GM21515 (cell line): ENCODE data around the gene ATXN3.
"Not testable (repeated sequence)": the region's sequence is repeated elsewhere in the genome, so short reads cannot be mapped to it uniquely, and the experiment has no call there.

Experiments used
- ATAC-seq: cut with Tn5 transposase; IDR thresholded peaks from one replicate; pipeline ENCODE4 v1.9.1; 2021; ENCODE audit not compliant: unreplicated experiment

Gene ATXN3

DNA sequence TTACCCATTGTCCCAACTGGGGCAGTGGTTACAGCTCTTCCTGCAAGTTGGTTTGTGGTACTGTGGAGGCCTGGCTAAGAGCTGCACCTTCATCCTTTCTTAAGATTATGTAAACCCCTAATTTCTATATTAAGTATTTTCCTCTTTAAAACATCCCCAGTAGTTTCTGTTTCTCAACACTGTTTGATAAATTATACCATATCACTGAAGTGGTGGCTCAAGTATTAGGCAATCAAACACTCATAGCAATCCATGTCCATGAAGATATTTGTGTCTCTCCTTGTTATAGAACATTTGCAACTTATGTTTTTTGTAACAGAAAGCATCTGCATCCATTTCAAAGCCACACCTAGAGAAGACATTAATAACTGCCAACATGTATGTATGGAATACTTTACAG lies 31.8 kb downstream of the ATXN3 start:
- ATAC-seq, result no peak

DNA sequence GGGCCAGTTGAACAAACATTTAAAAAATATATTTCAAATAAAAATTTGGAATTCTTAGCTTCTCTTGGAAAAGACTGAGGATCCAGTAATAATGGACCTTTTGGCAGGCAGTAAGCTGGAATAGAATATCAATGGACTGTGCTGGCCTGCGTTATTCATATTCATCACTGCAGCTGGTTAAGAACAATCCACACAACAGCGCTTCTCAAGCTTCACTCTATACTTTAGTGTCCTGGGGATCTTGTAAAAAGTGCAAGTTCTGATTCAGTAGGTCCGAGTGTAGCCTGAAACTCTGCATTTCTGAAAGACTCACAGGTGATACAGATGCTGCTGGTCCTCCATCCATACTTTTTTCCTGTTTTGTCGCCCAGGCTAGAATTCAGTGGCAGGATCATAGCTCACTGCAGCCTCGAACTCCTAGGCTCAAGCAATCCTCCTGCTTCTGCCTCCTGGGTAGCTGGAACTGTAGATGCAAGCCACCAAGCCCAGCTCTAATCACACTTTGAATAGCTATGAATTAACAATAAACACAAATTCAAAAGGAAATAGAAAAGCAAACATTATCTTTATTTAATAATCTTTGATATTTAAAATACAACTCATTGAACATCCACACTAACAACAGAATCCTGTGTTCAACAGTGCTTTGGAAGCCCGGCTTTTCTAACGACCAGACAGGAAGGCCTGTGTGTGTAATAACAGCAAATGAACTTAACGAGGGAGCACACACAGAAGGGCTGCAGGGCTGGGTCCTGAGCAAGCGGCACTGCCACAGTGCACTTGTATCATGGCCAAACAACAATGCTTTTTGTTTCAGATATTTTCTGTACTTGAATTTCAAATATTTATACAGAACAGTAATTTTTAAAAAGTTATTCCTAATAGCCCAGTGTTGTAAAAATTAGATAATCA lies 48.1 kb downstream of the ATXN3 start:
- no peak for ATAC-seq

DNA sequence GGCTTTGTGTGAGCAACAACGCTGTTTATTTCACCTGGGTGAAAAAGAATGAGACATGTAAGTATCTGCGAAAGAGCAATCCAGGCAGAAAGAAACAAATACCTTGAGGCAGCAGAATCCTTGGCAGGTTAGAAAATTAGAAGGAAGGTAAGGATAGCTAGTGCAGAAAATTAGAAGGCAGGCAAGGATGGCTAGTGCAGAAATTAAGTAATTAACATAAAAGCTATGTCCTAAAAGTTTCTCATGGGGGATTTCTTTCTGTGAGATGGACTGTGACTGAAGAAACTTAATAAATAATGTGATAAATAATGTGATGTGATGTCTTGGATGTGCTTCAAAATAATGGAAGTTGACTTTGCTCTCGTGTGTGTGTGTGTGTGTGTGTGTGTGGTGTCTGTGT lies 56.6 kb downstream of the ATXN3 start:
- no peak for ATAC-seq

DNA sequence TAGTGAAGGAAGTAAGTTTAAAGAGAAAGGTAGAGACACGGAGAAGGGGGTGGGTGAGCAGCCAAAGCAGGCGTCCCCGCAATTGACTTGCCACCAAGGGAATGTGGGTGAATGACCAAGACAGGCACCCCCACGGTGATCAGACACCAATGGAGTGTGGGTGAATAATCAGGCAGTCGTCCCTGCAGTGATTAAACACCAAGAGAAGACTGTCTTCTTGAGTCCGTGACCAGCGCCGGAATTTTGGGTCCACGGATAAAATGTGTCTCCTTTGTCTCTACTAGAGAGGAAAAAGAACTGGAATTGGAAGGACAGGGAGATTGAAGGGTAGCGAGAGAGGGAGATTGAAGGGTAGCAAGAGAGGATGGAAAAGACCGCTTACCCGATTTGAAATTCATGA lies 57.2 kb downstream of the ATXN3 start:
- not testable (repeated sequence) for ATAC-seq

DNA sequence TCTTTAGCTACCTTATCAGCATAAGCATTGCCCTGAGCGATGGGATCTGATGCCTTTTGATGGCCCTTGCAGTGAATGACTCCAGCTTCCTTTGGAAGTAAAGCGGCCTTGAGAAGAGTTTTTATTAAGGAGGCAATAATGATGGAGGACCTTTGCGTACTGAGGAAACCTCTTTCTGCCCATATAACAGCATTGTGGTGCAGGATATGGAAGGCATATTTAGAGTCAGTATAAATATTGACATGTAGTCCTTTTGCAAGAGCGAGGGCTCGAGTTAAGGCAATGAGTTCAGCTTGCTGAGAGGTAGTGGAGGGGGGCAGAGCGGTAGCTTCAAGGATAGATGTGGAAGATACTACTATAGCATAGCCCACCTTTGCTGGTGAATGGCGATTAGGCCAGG lies 60.5 kb downstream of the ATXN3 start:
- ATAC-seq, result not testable (repeated sequence)

DNA sequence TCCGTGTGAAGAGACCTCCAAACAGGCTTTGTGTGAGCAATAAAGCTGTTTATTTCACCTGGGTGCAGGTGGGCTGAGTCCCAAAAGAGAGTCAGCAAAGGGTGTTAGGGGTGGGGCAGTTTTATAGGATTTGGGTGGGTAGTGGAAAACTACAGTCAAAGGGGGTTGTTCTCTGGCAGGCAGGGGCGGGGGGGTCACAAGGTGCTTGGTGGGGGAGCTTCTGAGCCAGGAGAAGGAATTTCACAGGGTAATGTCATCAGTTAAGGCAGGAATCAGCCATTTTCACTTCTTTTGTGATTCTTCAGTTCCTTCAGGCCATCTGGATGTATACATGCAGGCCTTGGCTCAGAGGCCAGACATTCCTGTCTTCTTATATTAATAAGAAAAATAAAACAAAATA lies 64.6 kb downstream of the ATXN3 start:
- ATAC-seq, result not testable (repeated sequence)

DNA sequence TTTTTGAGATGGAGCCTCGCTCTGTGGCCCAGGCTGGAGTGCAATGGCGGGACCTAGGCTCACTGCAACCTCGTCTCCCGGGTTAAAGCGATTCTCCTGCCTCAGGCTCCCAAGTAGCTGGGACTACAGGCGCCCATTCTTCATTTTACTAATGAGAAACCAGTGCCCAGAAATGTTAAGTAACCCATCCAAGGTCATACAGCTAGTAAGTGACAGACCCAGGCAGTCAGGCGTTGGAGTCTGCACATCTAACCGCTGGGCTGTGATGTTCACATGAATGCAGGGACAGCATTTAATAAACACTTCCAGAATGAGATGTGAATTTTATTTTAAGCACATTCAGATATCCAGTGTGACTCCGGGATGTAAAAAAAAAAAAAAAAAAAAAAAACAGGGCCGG lies 65.2 kb downstream of the ATXN3 start:
- no peak for ATAC-seq

DNA sequence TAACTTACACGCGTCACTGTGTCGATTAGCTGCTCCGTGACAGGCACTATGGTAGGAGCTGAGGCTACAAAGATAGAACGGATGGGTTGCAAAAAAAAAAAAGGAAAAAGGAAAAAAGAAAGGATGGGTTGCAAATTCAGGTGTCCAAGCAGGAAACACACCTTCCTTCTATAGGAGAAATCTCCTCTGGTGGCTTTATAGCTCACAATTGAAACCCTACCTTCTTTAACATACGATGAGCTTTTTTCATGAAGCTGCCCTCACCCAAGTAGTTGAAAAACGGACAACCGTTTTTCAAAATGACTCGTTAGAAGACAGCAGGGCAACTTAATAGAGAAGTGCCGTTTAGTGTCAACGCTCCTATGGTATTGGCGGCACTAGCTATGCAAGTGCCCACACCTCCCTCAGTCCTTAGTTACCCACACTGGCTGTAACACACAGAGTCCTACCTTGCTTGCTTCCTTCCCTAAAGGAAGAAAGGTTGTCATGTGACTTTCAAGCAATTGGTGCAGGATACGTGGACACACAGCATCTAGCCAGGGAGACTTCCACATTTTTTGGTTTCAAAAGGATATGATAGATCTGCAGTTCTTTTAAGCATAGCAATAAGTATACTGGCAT lies 65.8 kb downstream of the ATXN3 start:
- peak; percentile 17 for ATAC-seq

DNA sequence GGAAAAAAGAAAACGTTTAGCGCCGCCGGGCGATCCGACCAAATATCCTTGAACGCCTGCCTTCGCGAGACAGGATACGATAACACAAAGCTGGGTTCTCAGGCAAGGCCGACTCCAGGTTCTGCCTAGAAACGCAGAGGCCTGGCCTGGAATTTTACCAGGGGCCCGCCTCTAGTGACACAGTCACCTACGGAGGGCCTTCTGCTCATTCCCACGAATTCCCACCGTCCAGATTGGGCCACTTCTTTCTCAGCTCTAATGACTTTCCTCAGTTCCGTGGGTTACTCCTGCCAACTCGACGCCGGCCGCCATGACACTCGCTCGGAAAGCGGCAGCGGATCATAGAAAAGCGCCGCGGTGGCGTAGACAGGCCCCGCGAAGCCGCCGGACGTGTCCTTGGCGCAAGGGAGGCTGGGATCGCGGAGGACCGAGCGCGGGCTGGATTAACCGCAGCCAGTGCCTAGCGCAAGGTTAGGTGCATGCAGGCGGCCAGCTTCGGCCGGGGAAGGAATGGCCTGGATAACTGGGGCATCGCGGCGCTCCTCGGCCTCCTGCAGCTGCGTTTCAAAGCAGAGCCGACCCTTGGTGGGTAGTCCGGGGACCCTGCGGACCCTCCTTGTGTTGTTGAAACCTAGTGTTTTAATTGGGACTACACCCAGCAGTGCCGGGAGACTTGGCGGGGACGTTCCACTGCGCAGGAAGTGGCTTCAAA lies 66.5 kb downstream of the ATXN3 start, which contains the start of gene TRIP11:
Gene TRIP11 (minus strand): TSS at position 341 of the 712 bp plus-strand sequence. CDS start 374 bp downstream, outside the sequence.
- ATAC-seq, result peak; percentile 98

DNA sequence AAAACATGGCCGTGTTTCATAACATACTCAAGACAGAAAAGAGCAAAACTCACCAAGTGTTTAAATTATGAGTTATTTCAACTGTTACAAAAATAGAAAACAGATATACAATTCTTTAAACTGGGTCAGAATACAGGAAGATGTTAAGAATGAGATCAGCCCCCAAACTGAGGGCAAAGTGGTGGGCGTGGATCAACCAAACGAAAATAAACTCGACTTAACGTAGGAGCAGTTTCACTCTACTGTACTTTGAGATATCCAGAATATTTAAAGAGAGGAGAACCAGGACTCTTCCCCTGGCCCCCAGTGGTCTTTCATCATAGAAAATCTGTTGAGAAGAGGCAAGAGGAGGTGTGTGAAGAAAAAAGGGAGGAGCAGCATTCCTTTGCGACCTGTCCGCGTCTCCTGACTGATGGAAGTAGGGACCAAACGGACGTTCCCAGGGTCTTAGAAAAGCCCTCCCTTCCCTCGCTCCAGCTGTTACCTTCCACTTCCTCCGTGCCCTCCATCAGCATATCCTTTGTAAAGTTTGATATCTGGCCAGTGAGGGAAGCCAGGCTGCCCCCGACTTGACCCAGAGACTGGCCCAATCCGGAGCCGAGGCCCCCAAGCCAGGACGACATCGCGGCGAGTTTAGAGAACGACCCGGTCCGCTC lies 67.2 kb downstream of the ATXN3 start:
- peak; percentile 13 for ATAC-seq

DNA sequence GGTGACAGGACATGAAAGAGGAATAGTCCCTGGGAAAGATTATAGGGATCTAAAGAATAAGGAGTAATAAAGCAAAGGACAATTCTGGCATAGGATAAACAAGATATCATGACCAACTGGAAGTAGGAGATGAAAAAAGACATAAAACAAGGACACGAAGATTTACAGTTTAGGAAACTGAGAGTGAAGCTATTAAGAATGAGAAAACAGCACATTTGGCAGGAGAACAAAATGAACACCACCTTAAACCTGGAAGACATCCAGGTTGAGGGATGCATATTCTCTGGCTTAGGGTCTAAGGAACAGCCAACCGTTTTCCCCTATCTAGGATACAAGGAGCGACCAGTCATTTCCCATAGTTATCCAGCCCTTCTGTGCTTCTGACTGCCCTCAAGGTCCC lies 68.4 kb downstream of the ATXN3 start:
- no peak for ATAC-seq

DNA sequence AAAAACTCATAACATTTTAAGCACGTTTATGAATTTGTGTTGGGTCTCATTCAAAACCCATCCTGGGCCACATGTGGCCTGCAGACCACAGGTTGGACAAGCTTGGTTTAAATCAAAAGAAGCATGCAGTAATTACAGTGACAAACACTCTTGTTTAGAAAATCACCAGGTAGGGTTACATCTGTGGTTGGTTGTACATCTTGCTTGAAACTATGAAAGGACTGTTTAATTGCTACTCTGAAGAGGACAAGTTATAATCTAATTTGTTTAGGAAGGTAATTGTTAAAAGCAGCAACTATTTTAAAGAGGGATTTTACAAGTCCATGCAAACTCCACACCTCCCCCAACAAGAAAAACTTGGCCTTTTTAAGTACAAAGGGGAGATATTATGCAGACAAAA lies 70.5 kb downstream of the ATXN3 start:
- no peak for ATAC-seq

DNA sequence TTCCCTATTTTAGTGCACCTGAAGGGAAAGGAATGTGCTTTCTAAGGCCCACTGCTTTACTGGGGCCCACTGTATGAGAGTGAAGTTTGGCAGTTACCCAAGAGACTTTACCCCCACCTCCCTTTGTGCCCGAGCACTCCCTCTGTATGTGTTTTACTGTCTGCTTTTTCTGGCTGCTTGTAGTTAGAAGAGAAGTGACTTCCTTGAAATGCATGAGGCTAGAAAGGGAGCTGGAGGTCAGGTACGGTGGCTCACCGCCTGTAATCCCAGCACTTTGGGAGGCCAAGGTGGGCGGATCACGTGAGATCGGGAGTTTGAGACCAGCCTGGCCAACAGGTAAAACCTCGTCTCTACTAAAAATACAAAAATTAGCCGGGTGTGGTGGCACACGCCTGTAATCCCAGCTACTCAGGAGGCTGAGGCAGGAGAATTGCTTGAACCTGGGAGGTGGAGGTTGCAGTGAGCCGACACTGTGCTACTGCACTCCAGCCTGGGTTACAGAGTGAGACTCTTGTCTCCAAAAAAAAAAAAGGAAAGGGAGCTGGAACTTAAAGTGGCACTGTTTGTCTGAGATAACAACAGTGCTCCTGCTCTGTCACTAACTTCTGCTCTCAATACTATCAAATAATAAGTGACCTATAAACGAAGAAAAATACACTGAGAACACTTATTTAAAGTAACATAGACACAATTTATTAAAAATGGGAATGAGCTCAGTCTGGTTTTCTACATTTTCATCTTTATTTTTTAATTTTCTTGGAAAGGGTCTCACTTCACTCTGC lies 72.3 kb downstream of the ATXN3 start:
- ATAC-seq, result no peak

DNA sequence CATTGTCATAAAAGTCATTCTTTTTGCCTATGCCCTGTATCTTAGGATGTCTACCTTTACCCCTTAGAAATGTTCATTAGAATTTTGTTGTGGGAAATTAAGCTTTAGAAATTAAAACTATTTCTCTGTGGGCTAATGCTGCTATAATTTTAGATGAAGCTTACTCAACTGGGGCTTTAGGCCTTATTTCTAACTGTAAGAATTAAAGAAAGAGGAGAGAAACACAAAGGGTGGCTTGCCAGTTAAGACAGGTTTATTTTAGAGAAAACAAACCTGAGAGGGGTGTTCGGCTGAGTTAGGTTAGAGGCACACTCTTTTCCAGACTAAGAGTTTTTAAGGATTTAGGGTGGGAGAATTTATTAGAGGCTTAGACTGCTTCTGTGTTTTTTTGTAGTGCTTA lies 72.9 kb downstream of the ATXN3 start:
- no peak for ATAC-seq

DNA sequence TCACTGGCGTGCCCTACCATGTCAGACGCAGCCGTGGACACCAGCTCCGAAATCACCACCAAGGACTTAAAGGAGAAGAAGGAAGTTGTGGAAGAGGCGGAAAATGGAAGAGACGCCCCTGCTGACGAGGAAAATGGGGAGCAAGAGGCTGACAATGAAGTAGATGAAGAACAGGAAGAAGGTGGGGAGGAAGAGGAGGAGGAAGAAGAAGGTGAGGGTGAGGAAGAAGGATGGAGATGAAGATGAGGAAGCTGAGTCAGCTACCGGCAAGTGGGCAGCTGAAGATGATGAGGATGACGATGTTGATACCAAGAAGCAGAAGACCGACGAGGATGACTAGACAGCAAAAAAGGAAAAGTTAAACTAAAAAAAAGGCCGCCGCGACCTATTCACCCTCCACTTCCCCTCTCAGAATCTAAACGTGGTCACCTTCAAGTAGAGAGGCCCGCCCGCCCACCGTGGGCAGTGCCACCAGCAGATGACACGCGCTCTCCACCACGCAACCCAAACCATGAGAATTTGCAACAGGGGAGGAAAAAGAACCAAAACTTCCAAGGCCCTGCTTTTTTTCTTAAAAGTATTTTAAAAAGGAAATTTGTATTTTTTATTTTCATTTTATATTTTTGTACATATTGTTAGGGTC lies 79.7 kb downstream of the ATXN3 start:
- ATAC-seq, result no peak

DNA sequence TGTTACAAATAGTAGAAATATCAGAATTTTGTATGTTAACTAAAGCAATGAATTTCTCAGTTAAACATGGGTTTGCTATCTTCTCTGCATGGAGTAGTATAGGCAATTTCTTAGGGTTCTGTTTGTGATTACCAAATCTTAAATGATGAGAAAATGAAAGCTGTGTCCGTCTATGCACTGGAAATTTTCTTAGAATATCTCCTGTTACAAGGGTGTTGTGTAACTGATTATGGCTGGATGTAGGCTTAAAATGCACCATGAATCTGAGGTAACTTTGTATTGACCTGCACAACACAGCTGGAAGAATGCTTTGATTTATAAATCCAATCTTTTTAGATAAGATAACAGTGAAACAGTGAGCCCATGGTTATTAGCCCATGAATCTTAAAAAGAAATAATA lies 84.3 kb downstream of the ATXN3 start:
- no peak for ATAC-seq

DNA sequence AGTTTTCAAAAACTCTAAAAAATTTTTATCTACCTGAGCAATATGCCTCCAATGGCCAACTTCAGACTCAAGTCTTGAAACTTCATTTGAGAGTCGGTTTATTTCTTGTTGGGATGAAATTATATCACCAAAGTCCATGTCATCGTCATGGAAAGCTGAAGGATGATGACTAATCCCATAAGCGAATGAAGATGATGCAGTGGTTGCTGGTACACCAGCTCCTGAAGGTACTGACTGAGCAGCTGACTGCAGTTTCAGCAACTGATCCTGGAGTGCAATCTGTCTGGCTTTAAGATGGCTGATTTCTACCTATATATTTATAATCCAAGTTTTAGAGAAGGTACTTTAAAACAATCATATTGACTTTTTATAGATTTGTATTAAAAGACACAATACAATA lies 84.9 kb downstream of the ATXN3 start:
- ATAC-seq, result no peak

DNA sequence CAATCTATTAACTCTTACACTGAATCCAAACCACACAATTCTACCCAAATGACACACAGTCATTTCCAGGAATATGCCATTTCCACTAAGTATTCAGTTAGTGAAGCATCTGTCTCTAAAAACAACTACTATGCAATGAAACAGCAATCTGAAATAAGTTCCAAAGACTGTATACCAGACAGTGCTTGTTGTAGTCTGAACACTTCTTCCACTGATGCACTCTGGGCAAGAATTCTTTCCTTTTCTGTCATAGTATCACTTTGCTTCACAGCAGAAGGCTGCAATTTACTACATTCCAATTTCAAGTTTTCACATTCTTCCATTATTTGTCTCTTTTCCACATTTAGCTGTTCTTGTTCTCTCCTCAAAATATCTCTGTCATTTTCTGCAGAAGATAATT lies 92.3 kb downstream of the ATXN3 start:
- no peak for ATAC-seq

DNA sequence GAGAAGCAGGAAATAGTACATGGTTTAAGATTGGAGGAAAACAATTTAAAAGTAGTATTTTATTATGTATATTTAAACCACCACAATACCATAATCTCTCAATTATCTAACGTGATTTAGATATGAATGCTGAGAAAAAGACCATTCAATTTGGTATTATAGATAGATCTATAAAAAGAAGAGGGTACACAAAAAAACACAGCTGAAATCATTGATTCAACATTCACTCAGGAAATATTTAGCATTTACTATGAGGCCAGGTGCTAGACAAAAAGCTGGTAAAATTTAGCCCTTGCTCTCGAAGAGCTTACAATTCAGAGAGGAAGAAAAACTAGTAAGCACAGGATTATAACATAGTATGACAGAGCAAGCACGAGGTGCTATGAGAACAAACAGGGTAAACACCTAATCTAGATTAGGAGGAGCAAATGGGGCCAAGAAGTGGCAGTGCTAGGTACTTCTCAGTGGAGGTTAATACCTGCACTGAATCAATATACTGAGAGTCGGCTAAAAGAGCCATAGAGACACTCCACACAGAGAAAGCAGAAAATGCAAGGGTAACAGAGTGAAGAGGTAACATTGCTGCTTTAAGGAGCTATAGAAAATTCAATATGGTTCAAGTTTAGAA lies 94.1 kb downstream of the ATXN3 start:
- no peak for ATAC-seq

DNA sequence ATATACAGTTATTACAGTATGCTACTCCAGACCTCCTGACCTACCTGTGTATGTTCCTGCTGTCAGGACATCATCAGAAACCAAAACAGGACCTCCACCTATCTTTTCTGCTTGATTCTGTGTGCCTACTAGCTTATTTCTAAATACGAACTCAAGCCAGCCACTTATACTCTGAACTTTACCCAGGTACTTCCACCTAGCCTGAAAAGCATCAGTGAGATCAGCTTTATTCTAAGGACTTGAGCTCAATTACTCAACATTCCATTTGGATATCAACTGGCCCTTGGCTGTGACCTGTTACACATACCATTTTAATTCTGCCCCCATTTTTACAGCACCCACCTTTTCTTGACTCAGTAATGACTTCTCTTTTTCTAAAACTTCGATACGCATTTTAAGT lies 95.7 kb downstream of the ATXN3 start:
- ATAC-seq, result no peak
